ENCODE measurements around the gene MAGI1. TPM values are rescaled to one million over a fixed set of nuclear protein-coding genes. Genes with fewer than 3 reads are reported as not detected.

The MAGI1 gene
- total RNA-seq, 6 donors from 2014 or later = 33.0 to 72.9 (median 62.4) TPM

GRCh38 chr3:65560133-65560532, 478.6 kb downstream of the MAGI1 start:
- DNase-seq = no peak
- no peak for ATAC-seq (ENCODE audit: low FRiP score in 2 of 2)
- no peak overlapping the region for H3K4me3 ChIP-seq
- 92 to 94% methylated on average over 5 of the region's 5 CpGs for WGBS, 2 donors
- no peak overlapping the region for H3K27ac ChIP-seq
- H3K36me3 ChIP-seq = no peaks in the 10 kb centered on the region
- H3K27me3 ChIP-seq = no peaks in the 10 kb centered on the region
- TF ChIP-seq EP300 (IDR thresholded peaks at IDR 0.05) (no peak), POLR2A (IDR thresholded peaks at IDR 0.05) (no peak), POLR2AphosphoS5 (IDR thresholded peaks at IDR 0.05) (no peak), CTCF (IDR thresholded peaks at IDR 0.05) (no peak)
- H3K4me1 ChIP-seq = no peaks in the 10 kb centered on the region
- no peaks in the 10 kb centered on the region for H3K9me3 ChIP-seq

DNA sequence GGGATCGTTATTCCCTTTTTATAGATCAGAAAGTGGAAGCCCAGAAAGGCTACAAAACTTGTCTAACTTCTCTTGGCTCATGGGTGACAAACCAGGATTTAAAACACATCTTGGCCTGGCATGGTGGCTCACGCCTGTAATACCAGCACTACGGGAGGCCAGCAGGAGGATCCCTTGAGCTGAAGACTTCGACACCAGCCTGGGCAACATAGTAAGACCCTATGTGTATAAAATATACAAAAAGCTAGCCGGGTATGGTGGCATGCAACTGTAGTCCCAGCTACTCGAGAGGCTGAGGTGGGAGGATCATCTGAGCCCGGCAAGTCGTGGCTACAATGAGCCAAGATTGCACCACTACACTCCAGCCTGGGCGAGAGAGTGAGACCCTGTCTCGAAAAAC, 479.1 kb downstream of the MAGI1 start:
- DNase-seq (no peak), ATAC-seq (ENCODE audit: low FRiP score in 2 of 2) (no peak)
- Histone ChIP-seq H3K36me3 (no peaks in the 10 kb centered on the region), H3K27me3 (no peaks in the 10 kb centered on the region), H3K4me1 (no peaks in the 10 kb centered on the region), H3K4me3 (no peak overlapping the region), H3K9me3 (no peaks in the 10 kb centered on the region), H3K27ac (no peak overlapping the region)
- 92 to 97% methylated on average over 8 to 10 of the region's 10 CpGs for WGBS, 2 donors
- TF ChIP-seq POLR2A (IDR thresholded peaks at IDR 0.05) (no peak), POLR2AphosphoS5 (IDR thresholded peaks at IDR 0.05) (no peak), EP300 (IDR thresholded peaks at IDR 0.05) (no peak), CTCF (IDR thresholded peaks at IDR 0.05) (no peak)

DNA sequence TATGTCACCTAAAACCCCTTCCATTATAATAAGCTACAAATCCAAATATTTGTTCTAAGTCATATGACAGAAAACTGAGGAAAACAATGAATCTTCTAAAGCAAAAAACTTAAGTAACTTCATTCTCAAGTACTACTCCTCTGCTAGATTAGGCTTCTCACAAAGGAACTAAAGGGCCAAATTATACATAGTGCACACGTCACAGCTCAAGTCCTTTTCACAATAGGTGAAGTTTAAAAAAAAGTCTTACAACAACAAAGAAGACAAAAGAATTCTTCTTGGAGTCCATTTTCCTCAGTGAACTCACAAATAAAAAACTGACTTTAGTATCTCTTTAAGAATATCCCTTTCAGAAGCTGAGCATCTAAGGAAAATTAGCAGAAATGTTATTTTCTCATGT, 479.9 kb downstream of the MAGI1 start:
- Histone ChIP-seq H3K4me1 (no peaks in the 10 kb centered on the region), H3K9me3 (no peaks in the 10 kb centered on the region), H3K4me3 (no peak overlapping the region), H3K36me3 (no peaks in the 10 kb centered on the region), H3K27me3 (no peaks in the 10 kb centered on the region), H3K27ac (no peak overlapping the region)
- ATAC-seq (ENCODE audit: low FRiP score in 2 of 2) (no peak), DNase-seq (no peak)
- WGBS, 2 donors = 62 to 74% methylated on average over 1 of the region's 1 CpG
- TF ChIP-seq EP300 (IDR thresholded peaks at IDR 0.05) (no peak), CTCF (IDR thresholded peaks at IDR 0.05) (no peak), POLR2AphosphoS5 (IDR thresholded peaks at IDR 0.05) (no peak), POLR2A (IDR thresholded peaks at IDR 0.05) (no peak)

GRCh38 chr3:65557899-65558564, 480.7 kb downstream of the MAGI1 start:
- TF ChIP-seq POLR2A (IDR thresholded peaks at IDR 0.05) (no peak), CTCF (IDR thresholded peaks at IDR 0.05) (no peak), POLR2AphosphoS5 (IDR thresholded peaks at IDR 0.05) (no peak), EP300 (IDR thresholded peaks at IDR 0.05) (no peak)
- WGBS, 2 donors = 81 to 83% methylated on average over 6 of the region's 6 CpGs
- H3K4me3 ChIP-seq = no peak overlapping the region
- H3K27me3 ChIP-seq = no peaks in the 10 kb centered on the region
- H3K9me3 ChIP-seq = no peaks in the 10 kb centered on the region
- no peaks in the 10 kb centered on the region for H3K4me1 ChIP-seq
- no peak for ATAC-seq (ENCODE audit: low FRiP score in 2 of 2)
- no peak for DNase-seq
- H3K36me3 ChIP-seq = no peaks in the 10 kb centered on the region
- no peak overlapping the region for H3K27ac ChIP-seq

GRCh38 chr3:65556934-65557577, 481.7 kb downstream of the MAGI1 start:
- Histone ChIP-seq H3K4me1 (no peaks in the 10 kb centered on the region), H3K27me3 (no peaks in the 10 kb centered on the region), H3K36me3 (no peaks in the 10 kb centered on the region), H3K27ac (no peak overlapping the region), H3K9me3 (no peaks in the 10 kb centered on the region), H3K4me3 (no peak overlapping the region)
- no peak for TF ChIP-seq EP300 (IDR thresholded peaks at IDR 0.05)
- no peak for TF ChIP-seq CTCF (IDR thresholded peaks at IDR 0.05)
- TF ChIP-seq POLR2AphosphoS5 (IDR thresholded peaks at IDR 0.05) = no peak
- TF ChIP-seq POLR2A (IDR thresholded peaks at IDR 0.05) = no peak
- no peak for DNase-seq
- WGBS, 2 donors = 71 to 77% methylated on average over 5 of the region's 5 CpGs
- no peak for ATAC-seq (ENCODE audit: low FRiP score in 2 of 2)
